ENCODE results near the gene ZNF335. TPM values are rescaled to one million over a fixed set of nuclear protein-coding genes. Genes with fewer than 3 reads are reported as not detected.

Gene ZNF335
- total RNA-seq, 6 experiments from 2014 or later, result 13.1 to 14.6 (median 13.5) TPM

GRCh38 chr20:45968801-45969711, 2.9 kb downstream of the ZNF335 start:
- H3K4me3 Mint-ChIP-seq, result peak overlapping the region; percentile 86
- peaks cover 4% of the 10 kb centered on the region for H3K27me3 Mint-ChIP-seq (ENCODE audit: insufficient read depth)
- peaks cover 9% of the 10 kb centered on the region; the same call in 1 of the 2 replicates for H3K36me3 Mint-ChIP-seq (ENCODE audit: low read depth)
- H3K27ac Mint-ChIP-seq, result peak overlapping the region; percentile 100
- H3K9me3 Mint-ChIP-seq, result no peaks in the 10 kb centered on the region
- H3K4me1 Mint-ChIP-seq (ENCODE audit: low read depth), result peaks cover 31% of the 10 kb centered on the region
- TF ChIP-seq CTCF (IDR thresholded peaks at IDR 0.05), result no peak
- DNase-seq, result peak; percentile 29

GRCh38 chr20:45968081-45968671, 3.8 kb downstream of the ZNF335 start:
- Mint-ChIP-seq H3K27me3 (ENCODE audit: insufficient read depth) (peaks cover 4% of the 10 kb centered on the region), H3K27ac (no peak overlapping the region; the same call in 1 of the 2 replicates), H3K9me3 (no peaks in the 10 kb centered on the region), H3K4me1 (ENCODE audit: low read depth) (peaks cover 31% of the 10 kb centered on the region), H3K36me3 (ENCODE audit: low read depth) (peaks cover 10% of the 10 kb centered on the region), H3K4me3 (no peak overlapping the region)
- DNase-seq, result no peak
- no peak for TF ChIP-seq CTCF (IDR thresholded peaks at IDR 0.05)

- Mint-ChIP-seq H3K27me3 (ENCODE audit: insufficient read depth) (peaks cover 4% of the 10 kb centered on the region), H3K27ac (no peak overlapping the region), H3K4me3 (no peak overlapping the region), H3K4me1 (ENCODE audit: low read depth) (peaks cover 28% of the 10 kb centered on the region), H3K9me3 (no peaks in the 10 kb centered on the region), H3K36me3 (ENCODE audit: low read depth) (peaks cover 13% of the 10 kb centered on the region)
- DNase-seq, result no peak
- TF ChIP-seq CTCF (IDR thresholded peaks at IDR 0.05), result no peak
Observed at GRCh38 chr20:45967551-45968080, 4.4 kb downstream of the ZNF335 start.

GRCh38 chr20:45965169-45966002, 6.6 kb downstream of the ZNF335 start:
- DNase-seq, result no peak
- peaks cover 19% of the 10 kb centered on the region for H3K4me1 Mint-ChIP-seq (ENCODE audit: low read depth)

More at GRCh38 chr20:45965169-45966002, 6.6 kb downstream of the ZNF335 start:
- peaks cover 13% of the 10 kb centered on the region for H3K36me3 Mint-ChIP-seq (ENCODE audit: low read depth)
- no peak overlapping the region for H3K27ac Mint-ChIP-seq
- H3K27me3 Mint-ChIP-seq (ENCODE audit: insufficient read depth), result no peaks in the 10 kb centered on the region
- no peak for TF ChIP-seq CTCF (IDR thresholded peaks at IDR 0.05)
- H3K9me3 Mint-ChIP-seq, result no peaks in the 10 kb centered on the region
- H3K4me3 Mint-ChIP-seq, result no peak overlapping the region
